ENCODE measurements around the gene MMP21.

The MMP21 gene

GRCh38 chr10:125775491-125776106, at the start of gene MMP21:
Gene MMP21 (minus strand): TSS chr10:125775821. CDS start chr10:125775821, 0 bp downstream.
- DNase-seq (ENCODE audit: low spot score) (no peak), FAIRE-seq (no peak)

GRCh38 chr10:125824736-125825135, 49.1 kb upstream of the MMP21 start:
- no peak for DNase-seq (ENCODE audit: low spot score)
- no peak for FAIRE-seq

DNA sequence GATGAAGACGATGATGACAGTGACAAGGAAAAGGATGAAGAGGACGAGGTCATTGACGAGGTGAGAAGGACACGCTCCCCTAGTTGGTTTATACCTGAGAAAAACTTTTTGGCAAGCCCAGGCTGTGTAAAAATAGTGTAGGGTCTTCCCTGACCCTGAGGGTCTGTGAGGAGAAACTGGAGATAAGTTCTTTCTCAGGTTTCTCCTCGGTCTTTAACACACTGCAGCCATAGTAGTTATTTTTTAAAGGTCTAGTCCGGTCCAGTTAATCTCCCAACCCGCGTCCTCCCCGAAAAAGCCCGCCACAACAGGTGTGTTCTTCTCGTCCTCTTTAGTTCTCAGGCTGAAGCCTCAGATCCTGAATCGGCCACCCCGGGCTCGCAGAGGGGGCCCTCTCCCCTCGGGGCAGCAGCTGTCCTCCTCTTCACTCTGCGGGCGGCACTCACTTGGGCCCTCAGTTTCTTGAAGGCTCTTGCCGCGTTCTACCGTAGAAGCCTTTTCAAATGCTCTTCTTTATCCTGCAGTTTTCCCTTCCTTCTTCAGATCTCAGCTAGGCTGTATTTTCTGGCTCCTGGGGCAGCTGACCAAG, 48.1 kb upstream of the MMP21 start:
- DNase-seq (ENCODE audit: low spot score) (peak; percentile 5), FAIRE-seq (no peak)

DNA sequence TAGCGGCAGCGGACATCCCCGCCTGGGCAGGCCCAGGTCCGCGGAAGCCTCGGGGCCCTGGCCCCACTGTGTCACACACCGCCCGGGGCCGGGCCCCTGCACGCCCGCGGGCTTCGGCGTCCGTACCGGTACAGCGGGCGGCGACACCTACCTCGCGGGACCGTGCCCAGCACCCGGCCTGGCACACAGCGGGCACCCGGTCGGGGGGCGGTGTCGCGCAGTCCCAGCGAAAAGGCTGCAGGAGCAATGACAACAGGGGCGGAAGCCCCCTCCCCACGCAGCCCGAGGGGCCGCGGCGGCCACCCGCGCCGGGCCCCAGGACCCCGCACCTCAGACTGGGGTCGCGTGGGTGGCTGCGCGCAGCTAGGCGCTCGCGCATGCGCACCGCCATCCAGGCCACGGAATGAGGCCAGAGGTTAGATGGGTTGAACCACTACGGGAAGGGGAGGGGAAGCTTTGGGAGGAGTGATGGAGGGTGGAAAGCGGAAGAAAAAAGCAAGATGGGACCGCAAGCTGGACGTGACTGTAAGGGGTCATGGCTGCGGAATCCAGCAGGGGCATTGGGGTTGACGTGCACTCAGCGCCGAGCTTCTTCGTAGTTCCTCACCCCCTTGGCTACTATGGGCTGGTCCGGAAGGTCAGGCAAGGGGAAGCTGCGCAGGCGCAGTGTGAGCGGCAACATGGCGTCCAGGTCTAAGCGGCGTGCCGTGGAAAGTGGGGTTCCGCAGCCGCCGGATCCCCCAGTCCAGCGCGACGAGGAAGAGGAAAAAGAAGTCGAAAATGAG, 47.4 kb upstream of the MMP21 start, which contains the start of the genes BCCIP and UROS:
TSS of gene BCCIP (plus strand) at position 669 of the 785 bp plus-strand sequence. CDS start at position 681, 12 bp downstream.
TSS of gene UROS (minus strand) at position 381 of the 785 bp plus-strand sequence. CDS start 6,759 bp downstream, outside the sequence.
- DNase-seq (ENCODE audit: low spot score) (peak; percentile 94), FAIRE-seq (peak; percentile 20)

- DNase-seq (ENCODE audit: low spot score) (no peak), FAIRE-seq (no peak)
Observed at GRCh38 chr10:125820701-125821100, 45.1 kb upstream of the MMP21 start.

GRCh38 chr10:125817337-125817946, 41.8 kb upstream of the MMP21 start:
- DNase-seq (ENCODE audit: low spot score) = no peak
- no peak for FAIRE-seq

GRCh38 chr10:125816548-125816947, 40.9 kb upstream of the MMP21 start:
- DNase-seq (ENCODE audit: low spot score) (no peak), FAIRE-seq (no peak)

DNA sequence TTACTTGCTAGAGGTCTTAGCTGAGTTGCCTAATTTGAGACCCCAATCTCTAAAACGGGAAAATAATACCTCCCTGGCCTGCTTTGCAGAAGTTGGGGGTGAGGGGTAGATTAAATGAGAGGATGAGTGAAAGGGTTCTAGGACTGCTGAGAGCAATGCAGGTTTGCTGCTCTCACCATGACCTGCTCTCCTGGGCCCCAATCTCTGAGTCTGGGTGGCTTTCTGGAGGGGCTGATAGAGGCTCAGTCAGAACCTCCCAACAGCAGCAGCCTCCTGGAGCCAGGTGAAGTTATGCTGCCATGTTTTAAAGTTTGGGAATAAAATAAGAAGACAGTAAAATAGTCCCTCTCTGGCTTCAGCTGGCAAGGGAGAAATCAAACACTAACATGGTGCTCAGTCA, 40.1 kb upstream of the MMP21 start:
- DNase-seq (ENCODE audit: low spot score) (no peak), FAIRE-seq (no peak)

DNA sequence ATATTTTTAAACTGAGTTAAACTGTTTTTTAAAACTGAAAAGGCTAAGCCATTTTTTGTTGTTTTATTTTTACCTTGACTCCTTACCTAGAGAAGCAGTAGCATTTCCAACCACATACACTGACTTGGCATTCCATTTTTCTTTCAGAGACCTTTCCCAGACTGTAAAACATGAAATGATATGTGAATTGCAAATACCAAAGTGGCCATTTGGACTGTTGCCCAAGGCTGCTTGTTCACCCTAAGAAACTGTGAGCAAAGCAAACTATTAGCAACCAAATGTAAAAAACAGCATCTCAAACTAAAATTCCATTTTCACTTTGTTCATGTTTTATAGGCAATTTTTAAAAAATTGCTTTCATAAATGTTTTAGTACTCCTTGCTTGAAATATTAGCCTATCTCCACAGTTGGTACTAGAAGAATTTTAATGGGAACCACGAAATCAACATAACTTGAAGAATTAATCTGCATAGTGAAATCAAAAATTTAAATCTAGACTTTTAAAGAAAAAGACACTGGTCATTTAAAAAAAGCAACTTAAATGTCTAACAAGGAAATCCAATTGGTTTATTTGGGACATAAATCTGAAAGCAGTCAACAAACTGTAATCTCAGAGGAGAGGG, 36.6 kb upstream of the MMP21 start:
- FAIRE-seq (no peak), DNase-seq (ENCODE audit: low spot score) (no peak)

DNA sequence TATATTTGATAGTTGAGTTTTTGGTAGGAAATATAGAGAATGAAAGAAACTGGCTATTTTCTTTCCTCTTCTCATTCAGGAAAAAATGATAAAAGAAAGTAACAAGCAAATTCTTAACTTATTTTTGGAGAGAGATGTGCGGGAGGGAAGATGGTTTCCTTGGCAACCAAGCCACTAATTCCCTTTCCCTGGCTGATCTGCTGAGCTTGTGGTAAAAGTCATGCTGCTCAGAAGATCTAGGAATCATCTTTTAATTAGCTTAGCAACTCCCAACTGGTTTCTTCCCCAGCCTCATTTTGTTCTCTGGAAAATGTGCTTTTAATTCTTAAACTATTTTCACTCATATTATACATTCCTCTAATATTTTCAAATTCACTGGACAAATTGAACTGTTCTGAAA, 35.6 kb upstream of the MMP21 start:
- no peak for DNase-seq (ENCODE audit: low spot score)
- FAIRE-seq = no peak

- DNase-seq (ENCODE audit: low spot score) = no peak
- FAIRE-seq = no peak
Observed at GRCh38 chr10:125808047-125808446, 32.4 kb upstream of the MMP21 start.

DNA sequence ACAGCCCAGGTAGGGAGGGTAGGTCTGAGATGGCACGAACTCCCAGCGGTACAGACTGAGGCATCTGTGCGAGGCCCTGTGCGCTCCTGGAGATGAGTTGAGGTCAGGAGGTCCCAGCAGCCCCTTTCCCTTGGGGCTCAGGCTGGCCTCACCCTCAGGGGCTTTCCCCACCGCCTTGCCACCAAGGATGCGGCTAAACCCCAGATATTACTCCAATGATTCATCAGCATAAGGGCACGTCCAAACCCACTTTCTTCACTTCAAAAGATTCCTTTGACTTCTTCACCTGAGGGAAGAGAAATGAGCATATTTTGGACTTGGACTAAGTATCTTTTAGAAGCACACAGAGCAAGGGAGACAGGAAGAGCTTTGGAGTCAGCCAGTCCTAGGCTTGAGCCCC, 27.1 kb upstream of the MMP21 start:
- FAIRE-seq = no peak

DNA sequence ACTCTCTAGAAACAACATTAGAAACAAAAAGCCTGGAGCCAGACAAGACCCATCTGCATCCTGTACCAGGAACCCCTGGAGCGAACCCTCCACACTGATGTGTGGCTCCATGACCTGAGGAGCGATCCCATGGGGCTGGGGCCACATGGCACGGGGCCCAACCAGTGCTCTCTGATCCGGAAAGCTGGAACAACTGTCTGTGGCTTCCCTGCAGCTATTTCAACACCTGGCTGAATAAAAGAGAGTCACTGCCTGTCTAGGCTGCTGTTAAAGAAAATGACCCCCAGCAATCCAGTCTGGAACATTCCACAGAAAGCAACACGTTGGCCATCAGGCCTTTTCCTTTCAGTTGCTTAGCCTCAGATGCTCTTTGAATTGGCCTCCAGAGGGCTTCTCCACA, 26.5 kb upstream of the MMP21 start:
- no peak for DNase-seq (ENCODE audit: low spot score)
- no peak for FAIRE-seq

More for the DNA sequence above, 27.1 kb upstream of the MMP21 start:
- no peak for DNase-seq (ENCODE audit: low spot score)

- no peak for FAIRE-seq
Observed at GRCh38 chr10:125801574-125801973, 26.0 kb upstream of the MMP21 start.

GRCh38 chr10:125799451-125800182, 24.0 kb upstream of the MMP21 start:
- no peak for FAIRE-seq

More at GRCh38 chr10:125801574-125801973, 26.0 kb upstream of the MMP21 start:
- no peak for DNase-seq (ENCODE audit: low spot score)

DNA sequence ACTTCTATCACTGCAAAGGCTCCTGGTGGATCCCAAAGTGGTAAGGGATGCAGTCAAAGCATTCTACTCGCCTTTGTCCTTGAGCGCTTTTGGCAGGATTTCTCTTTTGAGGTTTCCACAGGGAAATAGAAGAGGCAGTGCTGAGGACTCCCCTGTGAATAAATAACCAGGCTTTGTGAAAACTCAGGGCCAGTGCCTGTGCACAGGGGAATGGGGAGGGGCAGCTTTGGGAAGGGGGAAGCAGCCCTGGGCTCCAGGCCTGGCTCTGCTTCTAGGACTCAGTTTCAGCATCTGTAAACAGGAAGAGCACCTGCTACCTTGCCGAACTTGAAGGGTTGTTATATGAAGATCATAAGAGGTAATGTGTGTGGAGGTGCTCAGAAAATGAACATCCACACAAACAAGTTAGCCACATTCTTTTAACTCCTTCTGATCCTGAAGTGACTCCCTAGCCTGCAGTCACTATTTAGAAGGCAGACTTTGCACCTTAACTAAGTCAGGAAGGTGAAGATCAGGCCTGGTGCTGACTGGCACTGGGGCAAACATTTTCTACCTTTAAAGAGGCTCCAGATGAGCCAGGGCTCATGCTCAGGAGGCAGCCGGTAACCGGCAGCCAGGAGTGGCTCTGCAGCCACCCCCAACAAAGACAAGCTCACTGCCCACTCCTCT, 22.5 kb upstream of the MMP21 start:
- FAIRE-seq = no peak
- DNase-seq (ENCODE audit: low spot score) = no peak

More at GRCh38 chr10:125799451-125800182, 24.0 kb upstream of the MMP21 start:
- no peak for DNase-seq (ENCODE audit: low spot score)

DNA sequence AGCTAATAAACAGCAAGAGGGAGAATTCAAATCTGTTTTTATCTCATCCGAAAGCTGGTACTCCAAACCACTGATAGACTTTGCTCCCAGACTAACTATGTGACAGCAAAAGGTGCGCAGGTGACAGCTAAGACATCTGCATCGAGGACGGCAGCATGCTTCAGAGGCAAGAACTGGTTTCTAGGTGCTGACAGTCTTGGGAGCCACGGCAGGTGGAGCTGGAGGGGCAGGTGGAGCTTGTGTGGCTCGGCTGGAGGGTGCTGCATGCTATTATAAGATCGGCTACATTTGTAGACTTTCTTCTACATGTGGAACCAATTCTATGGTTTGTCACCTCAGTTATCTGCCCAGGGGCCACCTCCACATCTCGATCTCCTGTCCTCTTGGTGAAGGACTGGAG, 21.8 kb upstream of the MMP21 start:
- no peak for FAIRE-seq

DNA sequence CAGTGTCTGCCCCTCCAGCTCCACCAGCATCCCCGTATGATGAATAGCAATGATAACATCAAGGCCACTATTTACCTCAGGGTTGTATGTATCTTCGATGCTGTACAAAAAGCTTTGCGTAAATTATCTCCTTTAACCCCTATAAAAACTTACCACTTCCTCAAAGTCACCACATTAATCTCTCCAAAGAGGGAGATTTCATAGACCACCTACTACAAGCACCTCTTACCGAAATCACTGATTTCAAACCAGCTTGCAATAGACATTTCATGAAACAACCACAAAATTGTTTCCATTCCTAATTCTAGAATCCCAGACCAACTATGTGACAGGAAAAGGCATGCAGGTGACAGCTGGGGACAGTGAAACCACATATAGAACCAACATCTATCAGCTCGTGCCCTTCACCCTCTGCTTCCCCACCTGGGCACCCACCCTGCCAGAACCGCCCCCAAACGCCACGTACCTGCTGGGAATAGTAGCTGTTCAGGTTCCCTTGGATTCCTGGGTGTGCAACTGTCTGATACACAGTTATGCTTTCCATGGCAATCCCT, 20.1 kb upstream of the MMP21 start:
- no peak for DNase-seq (ENCODE audit: low spot score)
- no peak for FAIRE-seq

More for the DNA sequence above, 21.8 kb upstream of the MMP21 start:
- no peak for DNase-seq (ENCODE audit: low spot score)

DNA sequence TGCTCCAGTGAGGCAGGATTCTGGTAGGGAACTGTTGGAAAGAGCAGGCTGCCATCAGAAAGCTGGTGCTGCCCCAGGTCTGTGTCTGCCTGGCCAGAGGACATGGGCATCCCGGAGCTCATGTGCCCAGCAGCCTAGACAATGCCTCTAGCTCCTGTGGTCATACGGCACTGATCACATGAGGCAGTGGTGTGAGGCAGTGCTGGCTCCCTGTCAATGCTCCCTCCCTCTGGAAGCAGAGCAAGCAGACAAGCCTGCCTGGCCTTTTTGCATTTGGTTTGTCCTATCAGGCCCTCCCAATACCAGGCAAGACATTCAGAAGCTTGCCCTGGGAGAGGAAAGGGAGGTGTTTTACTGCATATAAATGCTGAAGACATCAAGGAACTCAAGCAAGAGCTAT, 19.5 kb upstream of the MMP21 start:
- DNase-seq (ENCODE audit: low spot score) = no peak
- FAIRE-seq = no peak
